Measurements from ENCODE around the gene PCTP.

The PCTP gene

GRCh38 chr17:55768936-55769624 is 18.2 kb downstream of the PCTP start:
- TF ChIP-seq CTCF (IDR thresholded peaks at IDR 0.05) = no peak
- Histone ChIP-seq H3K4me3 (ENCODE audit: low read depth in 1 of 2, low read length in 1 of 2) (no peak overlapping the region), H3K27ac (peak overlapping the region; percentile 41), H3K4me1 (ENCODE audit: control insufficient read depth in 1 of 2, insufficient read depth in 1 of 2, low read depth in 1 of 2, low read length in 1 of 2) (peaks cover 6 to 7% of the 10 kb centered on the region in 2 experiments), H3K36me3 (peaks cover 53% of the 10 kb centered on the region), H3K27me3 (no peaks in the 10 kb centered on the region), H3K9me3 (no peaks in the 10 kb centered on the region)

GRCh38 chr17:55769625-55770000 is 18.8 kb downstream of the PCTP start:
- Histone ChIP-seq H3K36me3 (peaks cover 58% of the 10 kb centered on the region), H3K27ac (peak overlapping the region; percentile 41), H3K4me3 (ENCODE audit: low read depth in 1 of 2, low read length in 1 of 2) (no peak overlapping the region), H3K9me3 (no peaks in the 10 kb centered on the region), H3K4me1 (ENCODE audit: control insufficient read depth in 1 of 2, insufficient read depth in 1 of 2, low read depth in 1 of 2, low read length in 1 of 2) (peaks cover under 1 to 2% of the 10 kb centered on the region in 2 experiments), H3K27me3 (no peaks in the 10 kb centered on the region)
- no peak for TF ChIP-seq CTCF (IDR thresholded peaks at IDR 0.05)

DNA sequence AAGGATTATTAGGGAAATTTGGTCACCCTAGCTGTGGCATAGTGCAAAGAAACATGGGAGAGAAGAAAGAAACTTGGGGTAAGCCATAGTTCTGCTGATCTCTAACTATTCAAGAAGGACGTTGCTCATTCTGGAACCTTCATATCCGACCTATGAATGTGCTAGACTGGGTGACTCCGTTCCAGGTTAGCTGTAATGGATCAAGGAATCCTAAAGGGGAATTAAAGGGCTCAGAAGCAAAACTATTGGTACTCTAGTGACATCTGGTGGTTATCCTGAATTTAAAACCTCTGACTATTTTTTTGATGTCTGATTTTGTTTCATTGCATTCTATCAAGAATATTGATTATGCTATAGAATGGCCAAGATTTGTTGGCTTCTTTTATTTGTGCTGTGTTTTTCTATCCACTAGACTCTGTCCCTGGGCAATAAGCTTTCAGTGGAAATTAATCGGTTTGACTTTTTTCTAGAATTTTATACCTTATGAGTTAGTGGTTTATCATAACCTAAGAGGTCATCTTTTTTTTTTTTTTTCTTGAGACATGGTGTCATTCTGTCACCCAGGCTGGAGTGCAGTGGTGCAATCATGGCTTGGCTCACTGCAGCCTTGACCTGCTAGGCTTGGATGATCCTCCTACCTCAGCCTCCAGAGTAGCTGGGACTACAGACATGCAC is 19.5 kb downstream of the PCTP start:
- no peak for TF ChIP-seq CTCF (IDR thresholded peaks at IDR 0.05)

DNA sequence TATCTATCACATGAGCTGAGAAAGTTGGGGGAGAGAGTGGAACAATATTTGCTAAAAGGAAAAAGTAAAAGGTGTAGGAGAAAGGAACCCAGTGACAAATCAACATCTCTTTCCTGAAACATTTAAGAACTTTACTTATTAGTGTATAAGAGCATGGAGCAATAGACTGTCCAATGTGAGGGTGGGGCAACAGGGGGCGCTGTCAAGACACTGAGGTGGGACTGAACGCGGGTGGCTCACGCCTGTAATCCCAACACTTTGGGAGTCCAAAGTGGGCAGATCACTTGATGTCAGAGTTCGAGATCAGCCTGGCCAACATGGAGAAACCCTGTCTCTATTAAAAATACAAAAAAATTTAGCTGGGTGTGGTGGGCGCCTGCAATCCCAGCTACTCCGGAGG is 21.2 kb downstream of the PCTP start:
- Histone ChIP-seq H3K9me3 (no peaks in the 10 kb centered on the region), H3K27ac (no peak overlapping the region), H3K4me1 (ENCODE audit: control insufficient read depth in 1 of 2, insufficient read depth in 1 of 2, low read depth in 1 of 2, low read length in 1 of 2) (no peaks in the 10 kb centered on the region), H3K4me3 (ENCODE audit: low read depth in 1 of 2, low read length in 1 of 2) (no peak overlapping the region), H3K36me3 (peaks cover 83% of the 10 kb centered on the region), H3K27me3 (no peaks in the 10 kb centered on the region)
- no peak for TF ChIP-seq CTCF (IDR thresholded peaks at IDR 0.05)

More for the DNA sequence above, 19.5 kb downstream of the PCTP start:
- no peak overlapping the region for H3K4me3 ChIP-seq (ENCODE audit: low read depth in 1 of 2, low read length in 1 of 2)
- no peaks in the 10 kb centered on the region for H3K9me3 ChIP-seq
- H3K27me3 ChIP-seq = no peaks in the 10 kb centered on the region
- H3K27ac ChIP-seq = no peak overlapping the region
- H3K36me3 ChIP-seq = peaks cover 65% of the 10 kb centered on the region
- H3K4me1 ChIP-seq (ENCODE audit: control insufficient read depth in 1 of 2, insufficient read depth in 1 of 2, low read depth in 1 of 2, low read length in 1 of 2) = no peaks in the 10 kb centered on the region

- no peak overlapping the region for H3K4me3 ChIP-seq (ENCODE audit: low read depth in 1 of 2, low read length in 1 of 2)
- no peaks in the 10 kb centered on the region for H3K4me1 ChIP-seq (ENCODE audit: control insufficient read depth in 1 of 2, insufficient read depth in 1 of 2, low read depth in 1 of 2, low read length in 1 of 2)
- no peaks in the 10 kb centered on the region for H3K27me3 ChIP-seq
- no peaks in the 10 kb centered on the region for H3K9me3 ChIP-seq
- H3K27ac ChIP-seq = no peak overlapping the region
- H3K36me3 ChIP-seq = peaks cover 81% of the 10 kb centered on the region
- no peak for TF ChIP-seq CTCF (IDR thresholded peaks at IDR 0.05)
Measured at GRCh38 chr17:55773671-55774070, 22.8 kb downstream of the PCTP start.

Measured in neutrophil (primary cell).